ENCODE data around the gene CBS.

The CBS gene

DNA sequence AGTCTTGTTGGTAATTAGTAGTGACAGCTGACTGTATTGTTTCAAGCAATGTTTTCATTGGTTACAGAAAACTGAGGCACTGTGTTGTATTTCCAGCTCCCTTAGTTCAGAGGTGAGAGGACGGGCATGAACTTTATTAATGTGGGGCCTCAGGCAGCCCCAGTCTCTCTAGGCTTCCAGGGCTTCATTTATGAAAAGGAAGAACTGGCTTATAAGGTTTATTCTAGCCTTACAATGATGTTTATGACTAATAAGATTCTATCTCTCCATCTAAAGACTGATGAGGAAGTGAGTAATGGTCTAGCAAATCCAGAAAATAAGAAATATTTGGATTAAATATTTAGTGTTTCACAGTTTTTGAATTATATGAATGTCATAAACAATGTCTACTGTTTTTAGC, 41.5 kb downstream of the CBS start:
- TF ChIP-seq, protein P1, sequence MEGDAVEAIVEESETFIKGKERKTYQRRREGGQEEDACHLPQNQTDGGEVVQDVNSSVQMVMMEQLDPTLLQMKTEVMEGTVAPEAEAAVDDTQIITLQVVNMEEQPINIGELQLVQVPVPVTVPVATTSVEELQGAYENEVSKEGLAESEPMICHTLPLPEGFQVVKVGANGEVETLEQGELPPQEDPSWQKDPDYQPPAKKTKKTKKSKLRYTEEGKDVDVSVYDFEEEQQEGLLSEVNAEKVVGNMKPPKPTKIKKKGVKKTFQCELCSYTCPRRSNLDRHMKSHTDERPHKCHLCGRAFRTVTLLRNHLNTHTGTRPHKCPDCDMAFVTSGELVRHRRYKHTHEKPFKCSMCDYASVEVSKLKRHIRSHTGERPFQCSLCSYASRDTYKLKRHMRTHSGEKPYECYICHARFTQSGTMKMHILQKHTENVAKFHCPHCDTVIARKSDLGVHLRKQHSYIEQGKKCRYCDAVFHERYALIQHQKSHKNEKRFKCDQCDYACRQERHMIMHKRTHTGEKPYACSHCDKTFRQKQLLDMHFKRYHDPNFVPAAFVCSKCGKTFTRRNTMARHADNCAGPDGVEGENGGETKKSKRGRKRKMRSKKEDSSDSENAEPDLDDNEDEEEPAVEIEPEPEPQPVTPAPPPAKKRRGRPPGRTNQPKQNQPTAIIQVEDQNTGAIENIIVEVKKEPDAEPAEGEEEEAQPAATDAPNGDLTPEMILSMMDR (IDR thresholded peaks at IDR 0.05; ENCODE audit: insufficient read depth, low read length, poor library complexity, severe bottlenecking): no peak
- no peaks in the 10 kb centered on the region for H3K27me3 ChIP-seq (replicated peaks; ENCODE audit: control insufficient read depth, insufficient read depth, low read length)
- peaks cover 2% of the 10 kb centered on the region; the same call in 1 of the 2 replicates for H3K36me3 ChIP-seq (ENCODE audit: control insufficient read depth, insufficient read depth, low read length)
- no peak overlapping the region for H3K4me3 ChIP-seq (replicated peaks; ENCODE audit: low read depth, low read length)
- no peak for DNase-seq (ENCODE audit: extremely low read depth, insufficient read length)

DNA sequence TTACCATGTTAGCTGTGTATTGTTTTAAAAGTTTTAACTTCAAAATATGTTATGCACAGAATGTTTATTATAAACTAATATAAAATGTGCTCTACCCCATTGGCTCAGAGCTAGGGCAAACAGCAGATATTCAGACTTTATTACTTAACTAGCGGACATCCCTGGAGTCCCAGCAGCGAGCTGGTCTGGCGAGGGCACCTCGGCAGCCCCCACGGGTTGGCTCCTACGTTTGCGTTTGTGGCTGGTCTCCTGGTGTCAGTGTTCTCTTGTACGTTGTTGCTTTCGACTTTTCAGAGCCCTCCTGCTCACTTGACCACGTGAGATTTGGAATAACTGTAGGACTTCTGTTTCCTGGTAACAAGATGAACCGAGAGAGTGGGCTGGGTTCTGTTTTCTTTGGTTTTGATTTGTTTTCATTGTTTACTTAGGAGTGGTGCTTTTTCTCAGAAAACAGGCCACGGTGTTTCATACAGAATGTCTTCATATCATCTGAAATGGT, 44.5 kb downstream of the CBS start:
- peaks cover 4% of the 10 kb centered on the region for H3K36me3 ChIP-seq (ENCODE audit: control insufficient read depth, insufficient read depth, low read length)
- TF ChIP-seq, protein P1 (IDR thresholded peaks at IDR 0.05; ENCODE audit: insufficient read depth, low read length, poor library complexity, severe bottlenecking): no peak
- DNase-seq (ENCODE audit: extremely low read depth, insufficient read length): no peak
- no peak overlapping the region for H3K4me3 ChIP-seq (replicated peaks; ENCODE audit: low read depth, low read length)
- H3K27me3 ChIP-seq (replicated peaks; ENCODE audit: control insufficient read depth, insufficient read depth, low read length): no peaks in the 10 kb centered on the region

DNA sequence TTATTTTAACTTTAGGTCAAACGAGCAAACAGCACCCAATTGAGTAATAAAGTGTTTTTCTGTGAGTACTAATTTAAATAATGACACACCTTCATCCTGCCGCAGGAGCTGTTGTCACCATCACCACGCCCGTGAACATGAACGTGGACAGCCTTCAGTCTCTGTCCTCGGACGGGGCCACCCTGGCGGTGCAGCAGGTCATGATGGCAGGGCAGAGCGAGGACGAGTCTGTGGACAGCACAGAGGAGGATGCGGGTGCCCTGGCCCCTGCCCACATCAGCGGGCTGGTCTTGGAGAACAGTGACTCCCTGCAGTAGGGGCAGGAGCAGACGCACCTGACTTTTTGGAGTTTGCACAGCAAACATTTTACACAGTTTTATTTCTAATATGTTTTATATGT, 45.9 kb downstream of the CBS start:
- Histone ChIP-seq H3K4me3 (replicated peaks; ENCODE audit: low read depth, low read length) (no peak overlapping the region), H3K27me3 (replicated peaks; ENCODE audit: control insufficient read depth, insufficient read depth, low read length) (no peaks in the 10 kb centered on the region), H3K36me3 (ENCODE audit: control insufficient read depth, insufficient read depth, low read length) (peaks cover 4% of the 10 kb centered on the region)
- DNase-seq (ENCODE audit: extremely low read depth, insufficient read length): no peak
- TF ChIP-seq, protein P1 (IDR thresholded peaks at IDR 0.05; ENCODE audit: insufficient read depth, low read length, poor library complexity, severe bottlenecking): no peak

DNA sequence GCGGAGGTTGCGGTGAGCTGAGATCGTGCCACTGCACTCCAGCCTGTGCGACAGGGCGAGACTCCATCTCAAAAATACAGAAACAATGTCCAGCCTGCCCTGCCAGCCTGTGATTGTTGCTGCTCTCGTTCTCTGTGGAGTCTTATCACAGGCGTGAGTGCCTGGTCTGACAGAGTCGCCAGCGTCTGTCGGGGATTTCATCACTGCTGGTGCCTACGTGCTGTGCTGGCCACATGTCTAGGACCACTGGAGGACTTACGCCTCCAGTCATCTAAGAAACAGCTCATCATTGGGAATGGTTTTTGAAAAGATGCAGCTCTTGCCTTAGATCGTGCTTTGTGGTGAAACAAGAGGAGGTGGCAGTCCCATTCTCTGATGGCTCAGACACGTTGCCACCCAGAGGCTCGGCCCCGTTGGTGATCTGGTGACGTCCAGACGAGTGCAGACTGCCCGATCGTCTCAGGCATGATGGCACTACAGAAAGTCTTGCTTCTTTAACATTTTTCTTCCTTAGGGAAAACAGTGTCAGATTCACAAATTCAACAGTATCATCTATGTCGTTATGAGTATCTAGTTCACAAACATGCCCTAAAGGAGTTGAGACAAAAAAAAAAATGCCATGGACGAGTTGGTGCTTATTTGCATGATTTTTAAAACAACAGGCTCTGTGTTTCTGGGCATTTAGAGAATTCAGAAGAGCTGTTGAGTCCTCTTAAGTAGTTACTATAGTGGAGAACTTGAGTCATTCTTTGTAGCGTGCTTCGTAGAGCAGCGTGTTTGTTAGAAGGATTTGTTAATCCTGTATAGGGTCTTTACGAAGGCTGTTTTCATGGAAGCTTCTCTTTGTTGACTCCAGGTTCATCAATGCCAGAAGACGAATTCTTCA, 47.5 kb downstream of the CBS start:
- no peak for DNase-seq (ENCODE audit: extremely low read depth, insufficient read length)
- H3K27me3 ChIP-seq (replicated peaks; ENCODE audit: control insufficient read depth, insufficient read depth, low read length): no peaks in the 10 kb centered on the region
- no peak overlapping the region for H3K4me3 ChIP-seq (replicated peaks; ENCODE audit: low read depth, low read length)
- TF ChIP-seq, protein P1 (IDR thresholded peaks at IDR 0.05; ENCODE audit: insufficient read depth, low read length, poor library complexity, severe bottlenecking): no peak
- peaks cover 4% of the 10 kb centered on the region for H3K36me3 ChIP-seq (ENCODE audit: control insufficient read depth, insufficient read depth, low read length)

DNA sequence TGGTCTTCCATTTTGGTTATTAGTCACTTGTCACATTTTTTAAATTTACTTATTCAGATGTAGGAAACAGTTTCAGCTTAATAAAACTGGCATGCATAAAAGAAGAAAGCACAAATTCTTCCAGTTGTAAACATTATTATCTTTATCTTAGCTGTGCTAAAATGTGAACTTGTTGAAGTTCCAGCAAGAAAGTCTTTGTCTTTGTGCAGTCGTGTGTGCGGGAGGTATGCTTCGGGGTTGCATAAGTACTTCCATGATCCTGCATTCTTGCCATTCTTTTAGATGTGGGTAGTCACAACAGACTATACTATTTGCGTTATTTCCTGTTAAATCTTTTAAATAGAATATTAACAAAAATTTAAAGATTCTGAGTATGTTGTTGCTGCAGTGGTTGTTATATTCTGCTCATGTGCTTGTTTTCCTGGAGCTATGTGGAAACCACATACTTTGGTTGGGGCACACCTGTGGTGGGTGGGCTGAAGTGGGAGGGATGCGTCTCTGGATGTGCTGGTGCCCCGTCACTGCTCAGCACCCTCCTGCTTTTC, 49.9 kb downstream of the CBS start:
- no peak overlapping the region for H3K4me3 ChIP-seq (replicated peaks; ENCODE audit: low read depth, low read length)
- TF ChIP-seq, protein P1 (IDR thresholded peaks at IDR 0.05; ENCODE audit: insufficient read depth, low read length, poor library complexity, severe bottlenecking): no peak
- H3K36me3 ChIP-seq (ENCODE audit: control insufficient read depth, insufficient read depth, low read length): peaks cover 6% of the 10 kb centered on the region
- no peak for DNase-seq (ENCODE audit: extremely low read depth, insufficient read length)
- H3K27me3 ChIP-seq (replicated peaks; ENCODE audit: control insufficient read depth, insufficient read depth, low read length): no peaks in the 10 kb centered on the region

All from GM06990 (cell line).